Heart left ventricle (tissue), 16 donors: ENCODE measurements around the gene RIN3. TPM values are rescaled to one million over a fixed set of nuclear protein-coding genes. Genes with fewer than 3 reads are reported as not detected.

Experiments
- ATAC-seq, 4 donors: fragments of 200-7000 bp; cut with Tn5 transposase; one replicate each; pipeline ENCODE4 v1.9.1; 2020 to 2022; ENCODE audit warnings: moderate library complexity in 4 of 4, mild to moderate bottlenecking in 3 of 4, moderate number of reproducible peaks in 1 of 4
- DNase-seq, 5 donors: peaks; one replicate each; pipeline ENCODE4 v3.0.0-alpha.2; 2020
- H3K27ac ChIP-seq, 12 donors: fragments of 200-600 bp; sonication (generic) in 4 of 12; one replicate each; pipeline versions ENCODE4 v1.5.0 to v1.8.0; 2016 to 2022; ENCODE audit warnings: mild to moderate bottlenecking in 2 of 12
- H3K27me3 ChIP-seq, 9 donors: fragments of 200-600 bp; sonication (generic) in 2 of 9; one replicate each; pipeline versions ENCODE4 v1.5.1 to v1.8.0; 2016 to 2022; ENCODE audit warnings: mild to moderate bottlenecking in 3 of 9
- H3K36me3 ChIP-seq, 9 donors: fragments of 200-600 bp; sonication (generic) in 2 of 9; one replicate each; pipeline versions ENCODE4 v1.5.0 to v1.8.0; 2018 to 2022; ENCODE audit warnings: mild to moderate bottlenecking in 2 of 9
- H3K4me1 ChIP-seq, 12 donors: fragments of 200-600 bp; sonication (generic) in 4 of 12; one replicate each; pipeline versions ENCODE4 v1.5.0 to v1.8.0; 2016 to 2022; ENCODE audit warnings: mild to moderate bottlenecking in 3 of 12
- H3K4me3 ChIP-seq, 12 donors: fragments of 200-600 bp; sonication (generic) in 4 of 12; one replicate each; pipeline versions ENCODE4 v1.5.0 to v1.8.0; 2017 to 2022; ENCODE audit warnings: mild to moderate bottlenecking in 9 of 12, moderate library complexity in 4 of 12
- H3K9me3 ChIP-seq, 12 donors: fragments of 200-600 bp; sonication (generic) in 4 of 12; one replicate each; pipeline versions ENCODE4 v1.5.0 to v1.8.0; 2016 to 2022; ENCODE audit warnings: mild to moderate bottlenecking in 1 of 12
- CTCF ChIP-seq, 12 donors: fragments of 200-600 bp; sonication (generic) in 4 of 12; IDR thresholded peaks; one replicate each; pipeline versions ENCODE4 v1.5.0 to v1.8.0; 2018 to 2022; ENCODE audit warnings: antibody characterized with exemption in 12 of 12, mild to moderate bottlenecking in 5 of 12
- POLR2A ChIP-seq, 2 donors: fragments of 450-650 bp; IDR thresholded peaks; one replicate each; pipeline ENCODE4 v1.6.1; 2017; ENCODE audit warnings: antibody characterized with exemption in 2 of 2, mild to moderate bottlenecking in 2 of 2, moderate library complexity in 2 of 2
- WGBS, 4 donors: extraction: QIAGEN DNeasy Blood & Tissue Kit in 2 of 4; methylation state at CpG; one replicate each; pipeline versions ENCODE4 v1.1.5 to v1.1.7; 2013 to 2018; 5-methylcytosine and 5-hydroxymethylcytosine counted together
- intact Hi-C, 10 donors: fragments of 100-400 bp; cut with DNase I; formaldehyde crosslinking; loops; one replicate each; pipeline versions ENCODE4 v1.11.1 to v1.14.2; 2022
- polyA plus RNA-seq, 2 donors: library from polyadenylated mRNA; stranded (reverse); fragments of 200-250 nt; gene quantifications; one replicate each; pipeline ENCODE4 v1.2.3, GENCODE V29; 2013
- total RNA-seq, 9 donors: library from RNA; depleted of rRNA in 2 of 9; stranded (reverse); fragments of >200 nt in 2 of 9; fragmentation: NEBNext Ultra II Directional in 3 of 9; extraction: Animal tissue kit (Norgen Biotek cat#: 25700) in 3 of 9; gene quantifications; one replicate each; pipeline versions ENCODE4 v1.1.0 to v1.2.4, GENCODE V29; 2016 to 2023
- donor health status: ischemic (EF 13 %, LVEDD 7.1; RV severe dilation, severe dysfunction).
- donor health status: healthy with polysubstance abuse.
- donor health status: DM: no; HTN: yes; CAD: no.
- donor health status: DM: no; HTN: no; CAD: no.
- donor health status: ischemic (EF 25% LVEDD 6.9; RV normal size, moderate dysfunction).
- donor health status: ischemic (EF 25% LVEDD 5.7; RV mildly dilated, moderate dysfunction).
- donor health status: healthy.
- donor health status: DM: yes; HTN: yes; CAD: no.
- donor health status: ischemic (EF 35%, LVEDD 5.7; RV mildly dilated, moderate dysfunction).
- donor health status: nonischemic (EF 11% LVEDD 7.7; RV severe dilation, severe dysfunction).
- donor health status: DM: yes; HTN: yes; CAD: no.
- donor health status: PGD.
- donor health status: ischemic (EF 29% LVEDD 5.4; RV normal size, mild dysfunction).
- donor health status: nonischemic (EF 23%, LVEDD 6.1; RV moderate dilation, normal function).

Gene RIN3
- total and polyA plus RNA-seq, 11 donors: 8.6 to 37.0 (median 12.7) TPM

- no peak overlapping the region for H3K4me3 ChIP-seq
- TF ChIP-seq CTCF (IDR thresholded peaks at IDR 0.05): peak in 5 of 12 donors; percentile 18 to 46 (median 30)
- TF ChIP-seq POLR2A (IDR thresholded peaks at IDR 0.05): no peak
- H3K27me3 ChIP-seq: no peaks in the 10 kb centered on the region
- ATAC-seq: peak in 1 of 4 donors; percentile 32
- intact Hi-C loops: loop anchor here in 1 of 10 donors (5.0 kb wide), 1 partner anchor 98 kb away; no protein-coding TSS in a partner anchor
- peak overlapping the region in 1 of 12 donors; percentile 25 for H3K27ac ChIP-seq
- peaks cover 0 to 17% (median 0%) of the 10 kb centered on the region in 12 donors for H3K9me3 ChIP-seq
- peaks cover 0 to under 1% (median 0%) of the 10 kb centered on the region in 9 donors for H3K36me3 ChIP-seq
- H3K4me1 ChIP-seq: peaks cover 0 to 70% (median 22%) of the 10 kb centered on the region in 12 donors
- 76 to 82% (median 79%) methylated on average over 5 of the region's 5 CpGs for WGBS, 4 donors
- no peak for DNase-seq
These were observed 75.8 kb downstream of the RIN3 start for GRCh38 chr14:92589213-92589852.

- H3K4me1 ChIP-seq: peaks cover 0 to 61% (median 22%) of the 10 kb centered on the region in 12 donors
- WGBS, 4 donors: 83 to 97% (median 89%) methylated on average over 2 of the region's 2 CpGs
- TF ChIP-seq POLR2A (IDR thresholded peaks at IDR 0.05) (no peak), CTCF (IDR thresholded peaks at IDR 0.05) (no peak)
- H3K27ac ChIP-seq: no peak overlapping the region
- H3K36me3 ChIP-seq: no peaks in the 10 kb centered on the region
- DNase-seq (no peak), ATAC-seq (no peak)
- peaks cover 0 to 23% (median 0%) of the 10 kb centered on the region in 12 donors for H3K9me3 ChIP-seq
- intact Hi-C loops: loop anchor here in 1 of 10 donors (10.0 kb wide), 1 partner anchor 85 kb away; no protein-coding TSS in a partner anchor
- no peaks in the 10 kb centered on the region for H3K27me3 ChIP-seq
- H3K4me3 ChIP-seq: no peak overlapping the region
These were observed 76.6 kb downstream of the RIN3 start for GRCh38 chr14:92590176-92590575.

GRCh38 chr14:92590941-92591340, 77.4 kb downstream of the RIN3 start:
- no peak for DNase-seq

More at GRCh38 chr14:92590941-92591340, 77.4 kb downstream of the RIN3 start:
- ATAC-seq: no peak
- Histone ChIP-seq H3K27me3 (no peaks in the 10 kb centered on the region), H3K9me3 (peaks cover 0 to 23% (median 0%) of the 10 kb centered on the region in 12 donors), H3K36me3 (no peaks in the 10 kb centered on the region), H3K27ac (no peak overlapping the region), H3K4me1 (peaks cover 0 to 54% (median 16%) of the 10 kb centered on the region in 12 donors), H3K4me3 (no peak overlapping the region)
- no peak for TF ChIP-seq POLR2A (IDR thresholded peaks at IDR 0.05)
- TF ChIP-seq CTCF (IDR thresholded peaks at IDR 0.05): no peak
- intact Hi-C loops: loop anchor here in 1 of 10 donors (10.0 kb wide), 1 partner anchor 84 kb away; no protein-coding TSS in a partner anchor
- WGBS, 4 donors: 1 to 50% (median 39%) methylated on average over 2 of the region's 2 CpGs
